NCI-H1436 (cell line): Measurements from ENCODE around the gene CCDC92.

Source experiments
- DNase-seq: peaks from one replicate; lab custom pipeline; 2025; lab: John Stamatoyannopoulos, UW

CCDC92 gene

DNA sequence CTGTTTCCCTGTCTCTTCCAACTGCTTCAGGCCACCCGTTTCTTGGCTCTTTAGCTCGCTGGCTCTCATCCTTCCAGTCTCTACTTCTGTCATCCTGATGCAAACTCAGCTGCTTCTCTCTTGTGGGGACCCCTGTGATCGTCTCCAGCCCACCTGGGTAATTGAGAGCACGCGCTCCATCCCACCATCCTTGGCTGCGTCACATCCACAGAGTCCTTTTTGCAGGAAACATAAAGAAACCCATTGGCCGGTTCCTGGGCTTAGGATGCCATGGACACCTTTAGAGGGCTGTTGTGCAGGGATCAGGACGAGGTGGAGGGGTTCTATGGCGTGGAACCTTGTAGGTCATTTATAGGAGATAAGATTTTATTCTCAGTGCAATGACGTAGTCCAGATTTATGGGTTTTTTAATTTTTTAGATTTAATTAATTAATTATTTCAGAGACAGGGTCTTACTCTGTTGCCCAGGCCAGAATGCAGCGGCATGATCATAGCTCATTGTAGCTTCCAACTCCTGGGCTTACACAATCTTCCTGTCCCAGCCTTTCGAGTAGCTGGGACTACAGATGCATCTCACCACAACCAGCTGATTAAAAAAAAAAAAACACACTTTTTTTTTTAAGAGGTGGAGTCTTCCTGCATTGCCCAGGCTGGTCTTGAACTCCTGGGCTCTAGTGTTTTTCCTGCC lies 82.6 kb downstream of the CCDC92 start:
- DNase-seq, result no peak

DNA sequence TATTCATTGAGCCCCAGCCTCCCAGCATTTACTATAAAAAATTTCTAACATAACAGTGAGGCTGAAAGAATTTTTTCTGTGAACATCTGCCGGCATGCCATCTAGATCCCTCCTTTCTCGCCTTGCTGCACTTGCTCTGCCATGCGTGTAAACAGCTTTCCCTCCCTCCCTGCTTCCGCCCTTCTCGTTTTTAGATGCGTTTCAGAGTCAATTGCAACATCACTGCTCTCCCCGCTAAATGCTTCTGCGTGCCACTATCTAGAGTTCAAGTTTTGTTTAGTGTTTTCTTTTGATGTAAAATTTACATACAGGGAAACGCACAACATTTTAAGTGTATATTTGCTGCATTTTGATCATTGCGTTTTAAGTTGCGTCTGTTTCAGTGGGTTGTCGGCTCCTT lies 83.6 kb downstream of the CCDC92 start:
- DNase-seq, result no peak

DNA sequence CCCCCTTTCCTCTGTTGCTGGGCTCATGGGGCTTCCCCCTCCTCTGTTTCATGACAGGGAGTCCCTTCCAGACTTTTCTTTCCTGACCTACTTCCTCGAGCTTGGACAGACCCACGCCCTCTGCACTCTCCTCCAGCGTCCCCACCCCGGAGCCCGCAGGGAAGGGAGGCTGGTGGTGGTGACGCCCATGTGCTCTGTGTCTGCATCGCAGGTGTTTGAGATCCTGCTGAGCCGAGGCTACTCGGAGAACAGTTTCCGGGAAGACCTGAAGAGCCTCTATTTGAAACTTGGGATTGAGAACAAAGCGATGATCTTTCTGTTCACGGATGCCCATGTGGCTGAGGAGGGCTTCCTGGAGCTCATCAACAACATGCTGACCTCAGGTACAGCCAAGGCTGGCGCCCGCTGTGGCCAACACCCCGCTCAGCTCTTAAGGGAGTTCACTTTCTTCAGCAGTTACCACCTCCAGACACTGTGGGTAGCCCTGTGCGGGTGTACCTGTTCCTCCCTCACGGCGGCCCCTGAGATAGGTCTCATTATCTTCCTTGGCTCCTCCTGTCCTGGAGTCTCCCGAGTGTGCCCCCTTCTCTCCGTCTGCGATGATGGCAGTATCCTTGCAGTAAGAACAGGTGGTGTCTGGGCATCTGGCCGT lies 85.6 kb downstream of the CCDC92 start:
- DNase-seq, result no peak

DNA sequence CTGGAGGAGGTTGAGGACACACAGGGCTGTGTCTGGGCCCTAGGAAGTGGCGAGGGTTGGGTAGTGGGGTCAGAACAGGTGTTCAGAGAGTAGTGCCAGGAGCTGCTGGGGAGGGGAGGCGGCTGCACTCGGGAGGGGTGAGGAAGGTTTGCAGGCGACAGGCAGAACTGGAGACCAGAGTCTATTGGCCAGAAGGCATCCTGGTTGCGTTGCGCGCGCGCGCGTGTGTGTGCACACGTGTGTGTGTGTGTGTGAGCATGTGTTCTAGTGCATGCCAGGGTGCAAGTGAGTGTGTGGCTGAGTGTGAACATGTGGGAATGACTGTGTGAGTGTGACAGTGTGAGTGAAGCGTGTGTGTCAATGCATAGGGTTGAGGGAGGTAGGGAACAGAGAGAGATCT lies 86.4 kb downstream of the CCDC92 start:
- no peak for DNase-seq
